Right cardiac atrium (tissue), 5 donors: ENCODE data around the gene PLK5. TPM values are rescaled to one million over a fixed set of nuclear protein-coding genes. Genes with fewer than 3 reads are reported as not detected.

ENCODE experiments used
- polyA plus RNA-seq: library from polyadenylated mRNA; stranded (reverse); fragments of 200-250 nt; gene quantifications from one replicate; pipeline ENCODE4 v1.2.3, GENCODE V29; 2013
- total RNA-seq, 4 donors: library from RNA; stranded (reverse); fragmentation: NEBNext Ultra II Directional; extraction: Animal tissue kit (Norgen Biotek cat#: 25700); gene quantifications; one replicate each; pipeline ENCODE4 v1.2.1, GENCODE V29; 2021
- donor health status: healthy with polysubstance abuse.
- donor health status: DM: no; HTN: yes; CAD: no.
- donor health status: DM: no; HTN: no; CAD: no.
- donor health status: DM: no; HTN: yes; CAD: no; lungs with severe emphysema.
- donor health status: DM: yes; HTN: yes; CAD: no.

The PLK5 gene
- total and polyA plus RNA-seq, 5 donors: 0.11 TPM; not detected in 4

Other genes starting within 250 kb of the PLK5 start
- gene FAM174C, start 248.5 kb upstream of the PLK5 start, total RNA-seq: 10 to 100 TPM; 15.9 to 18.1 (median 17.0) TPM
- gene FAM174C, start 248.5 kb upstream of the PLK5 start, polyA plus RNA-seq: 25.3 TPM
- gene EFNA2, start 238.2 kb upstream of the PLK5 start, total RNA-seq: not detected
- gene EFNA2, start 238.2 kb upstream of the PLK5 start, polyA plus RNA-seq: not detected
- 100 to 1,000 TPM; 209 to 294 (median 259) TPM for gene NDUFS7, start 140.2 kb upstream of the PLK5 start, total RNA-seq
- 437 TPM for gene NDUFS7, start 140.2 kb upstream of the PLK5 start, polyA plus RNA-seq
- 10 to 100 TPM; 49.2 to 76.2 (median 66.4) TPM for gene GAMT, start 122.5 kb upstream of the PLK5 start, total RNA-seq
- gene GAMT, start 122.5 kb upstream of the PLK5 start, polyA plus RNA-seq: 124 TPM
- gene DAZAP1, start 116.5 kb upstream of the PLK5 start, total RNA-seq: 10 to 100 TPM; 78.7 to 92.1 (median 85.0) TPM
- gene DAZAP1, start 116.5 kb upstream of the PLK5 start, polyA plus RNA-seq: 65.3 TPM
- gene RPS15, start 85.7 kb upstream of the PLK5 start, total RNA-seq: 100 to 1,000 TPM; 635 to 772 (median 696) TPM
- 1,857 TPM for gene RPS15, start 85.7 kb upstream of the PLK5 start, polyA plus RNA-seq
- under 1 TPM; 0.45 to 0.88 (median 0.68) TPM for gene APC2, start 74.0 kb upstream of the PLK5 start, total RNA-seq
- gene APC2, start 74.0 kb upstream of the PLK5 start, polyA plus RNA-seq: 0.61 TPM
- 10 to 100 TPM; 14.4 to 19.2 (median 18.1) TPM for gene C19orf25, start 44.9 kb upstream of the PLK5 start, total RNA-seq
- 23.6 TPM for gene C19orf25, start 44.9 kb upstream of the PLK5 start, polyA plus RNA-seq
- gene PCSK4, start 33.7 kb upstream of the PLK5 start, total RNA-seq: 1 to 10 TPM in 3 of 4 donors, under 1 TPM in 1; 0.33 to 2.4 (median 1.4) TPM
- 1.7 TPM for gene PCSK4, start 33.7 kb upstream of the PLK5 start, polyA plus RNA-seq
- gene REEP6, start 32.9 kb upstream of the PLK5 start, total RNA-seq: 1 to 10 TPM; 1.1 to 1.8 (median 1.4) TPM
- gene REEP6, start 32.9 kb upstream of the PLK5 start, polyA plus RNA-seq: 7.5 TPM
- 10 to 100 TPM; 13.6 to 23.7 (median 19.7) TPM for gene ADAMTSL5, start 11.1 kb upstream of the PLK5 start, total RNA-seq
- 10.9 TPM for gene ADAMTSL5, start 11.1 kb upstream of the PLK5 start, polyA plus RNA-seq
- 10 to 100 TPM in 3 of 4 donors, 1 to 10 TPM in 1; 9.5 to 12.4 (median 11.7) TPM for gene MEX3D, start 44.2 kb downstream of the PLK5 start, total RNA-seq
- gene MEX3D, start 44.2 kb downstream of the PLK5 start, polyA plus RNA-seq: 4.4 TPM
- 10 to 100 TPM; 45.8 to 63.0 (median 58.9) TPM for gene MBD3, start 68.8 kb downstream of the PLK5 start, total RNA-seq
- 96.2 TPM for gene MBD3, start 68.8 kb downstream of the PLK5 start, polyA plus RNA-seq
- 100 to 1,000 TPM; 639 to 958 (median 854) TPM for gene UQCR11, start 81.4 kb downstream of the PLK5 start, total RNA-seq
- 472 TPM for gene UQCR11, start 81.4 kb downstream of the PLK5 start, polyA plus RNA-seq
- 10 to 100 TPM; 20.1 to 23.6 (median 22.4) TPM for gene TCF3, start 128.5 kb downstream of the PLK5 start, total RNA-seq
- 15.3 TPM for gene TCF3, start 128.5 kb downstream of the PLK5 start, polyA plus RNA-seq
- gene ONECUT3, start 229.4 kb downstream of the PLK5 start, total RNA-seq: not detected
- gene ONECUT3, start 229.4 kb downstream of the PLK5 start, polyA plus RNA-seq: not detected